WTC11 (cell line): Measurements from ENCODE around the gene EBI3.
"Not testable (repeated sequence)": the region's sequence is repeated elsewhere in the genome, so short reads cannot be mapped to it uniquely, and the experiment has no call there.

ENCODE experiments used
- NFYB ChIP-seq: sonication (generic); formaldehyde crosslinking; conservative IDR thresholded peaks from 2 replicates; pipeline ENCODE4 v1.8.0; 2022; ENCODE audit warnings: low read depth, missing genetic modification reagents
- TF ChIP-seq, protein P1 (sequence below): sonication (generic); formaldehyde crosslinking; IDR thresholded peaks from 2 replicates; pipeline ENCODE4 v1.8.0; 2022; ENCODE audit warnings: missing genetic modification reagents
- TF ChIP-seq, protein P2 (sequence below): sonication (generic); formaldehyde crosslinking; conservative IDR thresholded peaks from 2 replicates; pipeline ENCODE4 v1.8.1; 2022; ENCODE audit warnings: mild to moderate bottlenecking, missing genetic modification reagents
- TF ChIP-seq, protein P3 (sequence below): sonication (generic); formaldehyde crosslinking; IDR thresholded peaks from 2 replicates; pipeline ENCODE4 v1.8.0; 2022; ENCODE audit warnings: mild to moderate bottlenecking, missing genetic modification reagents

DNA sequence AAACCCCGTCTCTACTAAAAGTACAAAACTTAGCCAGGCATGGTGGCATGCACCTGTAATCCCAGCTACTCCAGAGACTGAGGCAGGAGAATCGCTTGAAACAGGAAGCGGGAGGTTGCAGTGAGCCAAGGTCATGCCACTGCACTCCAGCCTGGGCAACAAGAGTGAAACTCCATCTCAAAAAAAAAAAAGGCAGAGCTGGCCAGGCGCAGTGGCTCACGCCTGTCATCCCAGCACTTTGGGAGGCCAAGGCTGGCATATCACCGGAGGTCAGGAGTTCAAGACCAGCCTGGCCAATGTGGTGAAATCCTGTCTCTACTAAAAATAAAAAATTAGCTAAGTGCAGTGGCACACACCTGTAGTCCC lies 45.0 kb downstream of the EBI3 start:
- TF ChIP-seq NFYB (CRISPR knock-in tag) = not testable (repeated sequence)
- TF ChIP-seq, protein P1, sequence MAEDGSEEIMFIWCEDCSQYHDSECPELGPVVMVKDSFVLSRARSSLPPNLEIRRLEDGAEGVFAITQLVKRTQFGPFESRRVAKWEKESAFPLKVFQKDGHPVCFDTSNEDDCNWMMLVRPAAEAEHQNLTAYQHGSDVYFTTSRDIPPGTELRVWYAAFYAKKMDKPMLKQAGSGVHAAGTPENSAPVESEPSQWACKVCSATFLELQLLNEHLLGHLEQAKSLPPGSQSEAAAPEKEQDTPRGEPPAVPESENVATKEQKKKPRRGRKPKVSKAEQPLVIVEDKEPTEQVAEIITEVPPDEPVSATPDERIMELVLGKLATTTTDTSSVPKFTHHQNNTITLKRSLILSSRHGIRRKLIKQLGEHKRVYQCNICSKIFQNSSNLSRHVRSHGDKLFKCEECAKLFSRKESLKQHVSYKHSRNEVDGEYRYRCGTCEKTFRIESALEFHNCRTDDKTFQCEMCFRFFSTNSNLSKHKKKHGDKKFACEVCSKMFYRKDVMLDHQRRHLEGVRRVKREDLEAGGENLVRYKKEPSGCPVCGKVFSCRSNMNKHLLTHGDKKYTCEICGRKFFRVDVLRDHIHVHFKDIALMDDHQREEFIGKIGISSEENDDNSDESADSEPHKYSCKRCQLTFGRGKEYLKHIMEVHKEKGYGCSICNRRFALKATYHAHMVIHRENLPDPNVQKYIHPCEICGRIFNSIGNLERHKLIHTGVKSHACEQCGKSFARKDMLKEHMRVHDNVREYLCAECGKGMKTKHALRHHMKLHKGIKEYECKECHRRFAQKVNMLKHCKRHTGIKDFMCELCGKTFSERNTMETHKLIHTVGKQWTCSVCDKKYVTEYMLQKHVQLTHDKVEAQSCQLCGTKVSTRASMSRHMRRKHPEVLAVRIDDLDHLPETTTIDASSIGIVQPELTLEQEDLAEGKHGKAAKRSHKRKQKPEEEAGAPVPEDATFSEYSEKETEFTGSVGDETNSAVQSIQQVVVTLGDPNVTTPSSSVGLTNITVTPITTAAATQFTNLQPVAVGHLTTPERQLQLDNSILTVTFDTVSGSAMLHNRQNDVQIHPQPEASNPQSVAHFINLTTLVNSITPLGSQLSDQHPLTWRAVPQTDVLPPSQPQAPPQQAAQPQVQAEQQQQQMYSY (CRISPR knock-in tag) = not testable (repeated sequence)
- TF ChIP-seq, protein P2, sequence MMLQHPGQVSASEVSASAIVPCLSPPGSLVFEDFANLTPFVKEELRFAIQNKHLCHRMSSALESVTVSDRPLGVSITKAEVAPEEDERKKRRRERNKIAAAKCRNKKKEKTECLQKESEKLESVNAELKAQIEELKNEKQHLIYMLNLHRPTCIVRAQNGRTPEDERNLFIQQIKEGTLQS (CRISPR knock-in tag) = not testable (repeated sequence)
- TF ChIP-seq, protein P3, sequence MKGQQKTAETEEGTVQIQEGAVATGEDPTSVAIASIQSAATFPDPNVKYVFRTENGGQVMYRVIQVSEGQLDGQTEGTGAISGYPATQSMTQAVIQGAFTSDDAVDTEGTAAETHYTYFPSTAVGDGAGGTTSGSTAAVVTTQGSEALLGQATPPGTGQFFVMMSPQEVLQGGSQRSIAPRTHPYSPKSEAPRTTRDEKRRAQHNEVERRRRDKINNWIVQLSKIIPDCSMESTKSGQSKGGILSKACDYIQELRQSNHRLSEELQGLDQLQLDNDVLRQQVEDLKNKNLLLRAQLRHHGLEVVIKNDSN (CRISPR knock-in tag) = not testable (repeated sequence)
